B cell (primary cell): ENCODE data around the gene HHAT. TPM values are rescaled to one million over a fixed set of nuclear protein-coding genes. Genes with fewer than 3 reads are reported as not detected.
"Not testable (repeated sequence)": the region's sequence is repeated elsewhere in the genome, so short reads cannot be mapped to it uniquely, and the experiment has no call there.

Source experiments
- ATAC-seq: fragments of 200-7000 bp; cut with Tn5 transposase; one replicate; pipeline ENCODE4 v1.10.0; 2021; ENCODE audit warnings: low read depth, mild to moderate bottlenecking, moderate number of reproducible peaks, moderate library complexity
- CTCF ChIA-PET: fragments of 350-600 bp; sonication (Branson Sonifier 250); formaldehyde crosslinking; loops from one replicate; lab custom pipeline; 2021; ENCODE audit warnings: antibody characterized with exemption, inconsistent platforms; lab: Charles Lee
- POLR2A ChIA-PET: fragments of 350-600 bp; sonication (Branson Sonifier 250); formaldehyde crosslinking; loops from one replicate; lab custom pipeline; 2021; ENCODE audit warnings: antibody characterized with exemption; lab: Charles Lee
- DNase-seq: peaks from one replicate; pipeline ENCODE4 v3.0.0; 2013
- H2AFZ ChIP-seq: 2 replicates; pipeline ENCODE4 v1.6.1; 2012; ENCODE audit warnings: mild to moderate bottlenecking, low read depth, low read length; ENCODE audit not compliant: insufficient read depth, poor library complexity, severe bottlenecking
- H3K27ac ChIP-seq, 2 donors: 1 replicate in 1 of 2; 2 replicates in 1 of 2; pipeline ENCODE4 v1.5.1; 2012 to 2013; ENCODE audit warnings: low read length in 2 of 2, mild to moderate bottlenecking in 2 of 2, moderate library complexity in 1 of 2
- H3K27me3 ChIP-seq, 4 experiments: fragments of 200-600 bp in 1 of 4; sonication (generic) in 1 of 4; replicated peaks in 1 of 4; 1 replicate in 2 of 4; 2 replicates in 2 of 4; pipeline versions ENCODE4 v1.6.1 to v1.7.0; 2013 to 2016; ENCODE audit warnings: low read length in 3 of 4, mild to moderate bottlenecking in 2 of 4, mixed read lengths in 1 of 4, moderate library complexity in 1 of 4; ENCODE audit not compliant: insufficient read depth in 4 of 4, control insufficient read depth in 3 of 4; ENCODE audit errors: control extremely low read depth in 1 of 4
- H3K36me3 ChIP-seq, 2 experiments: replicated peaks in 1 of 2; 1 replicate in 1 of 2; 2 replicates in 1 of 2; pipeline versions ENCODE4 v1.6.1 to v1.7.1; 2013; ENCODE audit warnings: low read length in 1 of 2; ENCODE audit not compliant: insufficient read depth in 2 of 2, control insufficient read depth in 1 of 2; ENCODE audit errors: control extremely low read depth in 1 of 2, extremely low read depth in 1 of 2
- H3K4me1 ChIP-seq, 2 donors: fragments of 200-600 bp in 1 of 2; sonication (generic) in 1 of 2; 1 replicate in 1 of 2; 2 replicates in 1 of 2; pipeline versions ENCODE4 v1.5.1 to v1.6.1; 2013 to 2017; ENCODE audit warnings: low read length in 2 of 2; ENCODE audit not compliant: control insufficient read depth in 2 of 2, insufficient read depth in 2 of 2
- H3K4me2 ChIP-seq: replicated peaks from 2 replicates; pipeline ENCODE3; 2012; ENCODE audit warnings: mild to moderate bottlenecking, low read depth, low read length; ENCODE audit not compliant: poor library complexity, severe bottlenecking
- H3K4me3 ChIP-seq, 5 experiments: fragments of 200-600 bp in 1 of 5; sonication (generic) in 1 of 5; 1 replicate in 3 of 5; 2 replicates in 2 of 5; pipeline versions ENCODE4 v1.5.1 to v1.7.0; 2011 to 2016; ENCODE audit warnings: low read length in 4 of 5, mild to moderate bottlenecking in 4 of 5, low read depth in 2 of 5, control low read depth in 1 of 5, moderate library complexity in 1 of 5; ENCODE audit not compliant: insufficient read depth in 1 of 5; ENCODE audit errors: control extremely low read depth in 1 of 5, extremely low read depth in 1 of 5
- H3K79me2 ChIP-seq: fragments of 200-600 bp; sonication (generic); one replicate; pipeline ENCODE4 v1.6.0; 2016; ENCODE audit warnings: low read length; ENCODE audit not compliant: control insufficient read depth, insufficient read depth
- H3K9ac ChIP-seq: fragments of 200-600 bp; sonication (generic); 2 replicates; pipeline ENCODE4 v1.6.1; 2017; ENCODE audit warnings: mild to moderate bottlenecking, low read length, moderate library complexity
- H3K9me3 ChIP-seq, 3 donors: one replicate each; pipeline versions ENCODE4 v1.6.1 to v1.7.1; 2013; ENCODE audit warnings: low read length in 2 of 3; ENCODE audit not compliant: control insufficient read depth in 2 of 3, insufficient read depth in 1 of 3; ENCODE audit errors: control extremely low read depth in 1 of 3
- H4K20me1 ChIP-seq: 2 replicates; pipeline ENCODE4 v1.6.0; 2012; ENCODE audit warnings: mild to moderate bottlenecking, low read length; ENCODE audit not compliant: insufficient read depth, control insufficient read depth, poor library complexity, severe bottlenecking
- H3K27ac Mint-ChIP-seq: one replicate; pipeline ENCODE4 v1.8.0; 2021; ENCODE audit warnings: mixed read lengths
- H3K27me3 Mint-ChIP-seq: one replicate; pipeline ENCODE4 v1.8.0; 2021; ENCODE audit warnings: mixed read lengths
- H3K4me1 Mint-ChIP-seq: one replicate; pipeline ENCODE4 v1.8.0; 2021; ENCODE audit warnings: mixed read lengths
- H3K4me3 Mint-ChIP-seq: one replicate; pipeline ENCODE4 v1.8.0; 2021; ENCODE audit warnings: mixed read lengths
- H3K9me3 Mint-ChIP-seq: one replicate; pipeline ENCODE4 v1.8.0; 2022; ENCODE audit warnings: mixed read lengths; ENCODE audit not compliant: insufficient read depth
- CTCF ChIP-seq: fragments of 200-600 bp; IDR thresholded peaks from one replicate; pipeline ENCODE4 v1.8.0; 2022; ENCODE audit warnings: antibody characterized with exemption, mild to moderate bottlenecking
- EZH2 ChIP-seq: IDR thresholded peaks from 2 replicates; pipeline ENCODE4 v1.6.1; 2012; ENCODE audit warnings: borderline replicate concordance, low read depth, mild to moderate bottlenecking, moderate library complexity, low read length; ENCODE audit not compliant: insufficient read depth, poor library complexity, severe bottlenecking
- WGBS: methylation state at CpG from one replicate; pipeline ENCODE4 v1.1.5; 2013; ENCODE audit warnings: missing lambda C conversion rate; ENCODE audit not compliant: insufficient coverage; 5-methylcytosine and 5-hydroxymethylcytosine counted together
- intact Hi-C: fragments of 100-400 bp; cut with micrococcal nuclease; formaldehyde crosslinking; loops from one replicate; pipeline ENCODE4 v1.10.0; 2022
- polyA plus RNA-seq: library from polyadenylated mRNA; depleted of rRNA; stranded (reverse); fragments of >200 nt; gene quantifications from 2 replicates; pipeline ENCODE4 v1.2.3, GENCODE V29; 2012
- total RNA-seq, 2 donors: library from RNA; stranded (reverse); fragments of 120-200 nt in 1 of 2; gene quantifications; 1 replicate in 1 of 2; 2 replicates in 1 of 2; pipeline versions ENCODE4 v1.2.3 to v1.2.4, GENCODE V29; 2013 to 2022

Gene HHAT
- total and polyA plus RNA-seq, 2 donors (not counting 1 experiment from before 2014, with no cell fraction given), result 4.0 to 28.2 TPM

GRCh38 chr1:210657806-210658205 is 329.1 kb downstream of the HHAT start:
- H3K9me3 ChIP-seq, result no peaks in the 10 kb centered on the region
- Mint-ChIP-seq H3K27ac (no peak overlapping the region), H3K4me1 (peaks cover 1% of the 10 kb centered on the region), H3K9me3 (no peaks in the 10 kb centered on the region), H3K4me3 (no peak overlapping the region), H3K27me3 (no peaks in the 10 kb centered on the region)
- H3K4me2 ChIP-seq, result no peak overlapping the region
- H4K20me1 ChIP-seq, result no peaks in the 10 kb centered on the region
- no peak overlapping the region for H3K9ac ChIP-seq
- H3K4me1 ChIP-seq, result no peaks in the 10 kb centered on the region
- no peak overlapping the region for H2AFZ ChIP-seq
- ChIA-PET POLR2A (no interaction called here), CTCF (interaction anchor here (0.9 kb wide), 1 partner anchor 15 kb away, joined by 3 read pairs; no protein-coding TSS in a partner anchor)
- intact Hi-C loops, result no loop called here
- DNase-seq (no peak), ATAC-seq (no peak)
- H3K36me3 ChIP-seq, result no peaks in the 10 kb centered on the region
- H3K27ac ChIP-seq, result no peak overlapping the region
- H3K4me3 ChIP-seq, result no peak overlapping the region
- TF ChIP-seq EZH2 (no peak), CTCF (no peak)
- WGBS, result 93% methylated on average over 6 of the region's 6 CpGs
- no peaks in the 10 kb centered on the region for H3K27me3 ChIP-seq
- H3K79me2 ChIP-seq, result no peaks in the 10 kb centered on the region

DNA sequence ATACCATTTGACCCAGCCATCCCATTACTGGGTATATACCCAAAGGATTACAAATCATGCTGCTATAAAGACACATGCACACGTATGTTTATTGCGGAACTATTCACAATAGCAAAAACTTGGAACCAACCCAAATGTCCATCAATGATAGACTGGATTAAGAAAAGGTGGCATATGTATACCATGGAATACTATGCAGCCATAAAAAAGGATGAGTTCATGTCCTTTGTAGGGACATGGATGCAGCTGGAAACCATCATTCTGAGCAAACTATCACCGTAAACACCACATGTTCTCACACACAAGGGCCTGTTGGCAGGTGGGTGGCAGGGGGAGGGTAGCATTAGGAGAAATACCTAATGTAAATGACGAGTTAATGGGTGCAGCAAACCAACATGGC is 332.8 kb downstream of the HHAT start:
- H3K27ac Mint-ChIP-seq, H3K36me3 ChIP-seq, H3K4me2 ChIP-seq, H3K9me3 Mint-ChIP-seq, H3K9me3 ChIP-seq, POLR2A ChIA-PET, H3K4me3 ChIP-seq, H3K4me1 Mint-ChIP-seq, H4K20me1 ChIP-seq, DNase-seq, H3K27me3 ChIP-seq, ATAC-seq, H3K79me2 ChIP-seq, H3K4me1 ChIP-seq, CTCF ChIA-PET, H3K27me3 Mint-ChIP-seq, H2AFZ ChIP-seq, intact Hi-C loops, H3K27ac ChIP-seq, H3K9ac ChIP-seq, H3K4me3 Mint-ChIP-seq: not testable (repeated sequence)
- WGBS, result no CpG with 5 or more reads among the region's 4 CpGs
